GM12865 (cell line): Measurements from ENCODE around the gene UNC13C.

Experiments used
- DNase-seq: peaks from one replicate; pipeline ENCODE4 v3.0.0; 2010; ENCODE audit warnings: low read depth
- H3K4me3 ChIP-seq: 2 replicates; pipeline ENCODE4 v1.5.1; 2011; ENCODE audit warnings: mild to moderate bottlenecking, low read depth, low read length, control low read depth
- TF ChIP-seq, protein P1 (sequence below): IDR thresholded peaks from 2 replicates; pipeline ENCODE4 v1.5.1; 2011; ENCODE audit warnings: low read length, control low read depth, low read depth, inconsistent platforms; ENCODE audit not compliant: insufficient read depth; ENCODE audit errors: missing control alignments

Gene UNC13C

DNA sequence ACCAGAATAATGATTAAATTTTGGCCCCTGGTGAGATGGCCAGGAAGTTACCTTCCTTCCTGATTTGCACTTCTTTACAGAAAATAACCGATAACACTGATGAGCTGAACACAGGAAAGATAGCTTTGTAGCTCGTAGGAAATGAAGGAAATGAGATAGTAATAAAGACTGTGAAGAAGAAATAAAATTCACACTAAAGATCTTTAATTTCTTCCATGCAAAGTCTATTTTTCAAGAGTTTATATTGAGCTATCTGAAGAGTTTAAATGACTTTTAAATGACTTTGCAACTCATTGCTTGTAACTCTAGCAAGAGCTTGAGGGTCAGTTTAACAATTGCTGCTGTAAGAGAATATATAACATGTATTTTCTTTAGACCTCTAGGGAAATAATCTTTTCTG, 543.0 kb downstream of the UNC13C start:
- no peak overlapping the region for H3K4me3 ChIP-seq
- TF ChIP-seq, protein P1, sequence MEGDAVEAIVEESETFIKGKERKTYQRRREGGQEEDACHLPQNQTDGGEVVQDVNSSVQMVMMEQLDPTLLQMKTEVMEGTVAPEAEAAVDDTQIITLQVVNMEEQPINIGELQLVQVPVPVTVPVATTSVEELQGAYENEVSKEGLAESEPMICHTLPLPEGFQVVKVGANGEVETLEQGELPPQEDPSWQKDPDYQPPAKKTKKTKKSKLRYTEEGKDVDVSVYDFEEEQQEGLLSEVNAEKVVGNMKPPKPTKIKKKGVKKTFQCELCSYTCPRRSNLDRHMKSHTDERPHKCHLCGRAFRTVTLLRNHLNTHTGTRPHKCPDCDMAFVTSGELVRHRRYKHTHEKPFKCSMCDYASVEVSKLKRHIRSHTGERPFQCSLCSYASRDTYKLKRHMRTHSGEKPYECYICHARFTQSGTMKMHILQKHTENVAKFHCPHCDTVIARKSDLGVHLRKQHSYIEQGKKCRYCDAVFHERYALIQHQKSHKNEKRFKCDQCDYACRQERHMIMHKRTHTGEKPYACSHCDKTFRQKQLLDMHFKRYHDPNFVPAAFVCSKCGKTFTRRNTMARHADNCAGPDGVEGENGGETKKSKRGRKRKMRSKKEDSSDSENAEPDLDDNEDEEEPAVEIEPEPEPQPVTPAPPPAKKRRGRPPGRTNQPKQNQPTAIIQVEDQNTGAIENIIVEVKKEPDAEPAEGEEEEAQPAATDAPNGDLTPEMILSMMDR: no peak
- no peak for DNase-seq

DNA sequence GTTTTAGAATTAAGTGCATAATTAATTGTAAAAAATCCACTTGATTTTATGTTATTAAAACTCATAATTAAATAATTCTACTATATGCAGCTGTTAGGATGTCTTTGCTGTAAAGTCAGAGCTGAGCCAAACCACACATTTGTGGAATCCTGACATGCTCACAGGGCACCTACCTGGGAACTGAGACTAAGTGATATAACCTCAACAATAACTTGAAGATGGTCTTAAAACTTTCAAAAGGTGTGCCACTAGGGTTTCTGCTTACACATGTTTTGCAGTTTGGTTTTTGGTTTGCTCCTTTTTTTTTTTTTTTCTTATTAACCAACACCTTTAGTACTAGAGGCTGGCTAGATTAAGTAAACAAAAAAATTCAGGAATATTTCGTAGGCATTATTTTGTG, 549.8 kb downstream of the UNC13C start:
- H3K4me3 ChIP-seq: no peak overlapping the region
- TF ChIP-seq, protein P1: no peak
- no peak for DNase-seq

DNA sequence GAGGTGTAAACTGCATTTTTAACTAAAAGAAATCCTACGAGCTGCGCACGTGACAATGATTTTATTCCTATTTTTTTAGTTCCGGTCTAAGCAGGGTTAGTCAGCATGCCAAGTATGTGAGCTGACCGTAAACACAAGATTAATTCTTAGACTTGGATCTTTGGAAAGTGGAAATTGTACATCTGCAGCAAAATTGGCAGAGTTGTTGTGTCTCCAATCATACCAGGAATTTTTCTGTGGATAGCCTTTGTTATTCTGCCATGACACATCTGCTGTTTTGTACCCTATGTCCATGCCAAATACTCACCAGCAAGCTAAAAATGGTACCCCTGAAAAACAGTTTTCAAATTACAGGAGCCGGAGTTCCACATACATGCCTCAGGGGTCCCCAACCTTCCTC, 562.5 kb downstream of the UNC13C start:
- TF ChIP-seq, protein P1: no peak
- H3K4me3 ChIP-seq: no peak overlapping the region
- DNase-seq: no peak

DNA sequence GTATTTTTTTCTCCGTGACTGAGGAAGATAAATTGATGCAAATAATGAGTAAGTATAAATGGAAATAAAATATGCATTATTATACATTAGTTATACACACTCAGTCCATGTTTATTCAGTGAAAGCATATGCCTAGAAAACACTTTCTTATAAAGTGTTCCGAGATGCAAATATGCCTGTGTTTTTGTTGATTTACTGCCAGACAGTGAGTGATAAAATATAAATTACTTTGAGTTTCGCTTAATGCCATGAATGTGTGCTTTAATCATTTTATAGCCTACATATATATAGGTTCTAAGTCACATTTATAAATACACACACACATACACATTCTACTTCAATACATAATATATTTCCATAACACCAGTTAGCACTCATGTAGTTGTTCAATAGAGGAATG, 569.2 kb downstream of the UNC13C start:
- no peak overlapping the region for H3K4me3 ChIP-seq
- TF ChIP-seq, protein P1: no peak
- DNase-seq: no peak

DNA sequence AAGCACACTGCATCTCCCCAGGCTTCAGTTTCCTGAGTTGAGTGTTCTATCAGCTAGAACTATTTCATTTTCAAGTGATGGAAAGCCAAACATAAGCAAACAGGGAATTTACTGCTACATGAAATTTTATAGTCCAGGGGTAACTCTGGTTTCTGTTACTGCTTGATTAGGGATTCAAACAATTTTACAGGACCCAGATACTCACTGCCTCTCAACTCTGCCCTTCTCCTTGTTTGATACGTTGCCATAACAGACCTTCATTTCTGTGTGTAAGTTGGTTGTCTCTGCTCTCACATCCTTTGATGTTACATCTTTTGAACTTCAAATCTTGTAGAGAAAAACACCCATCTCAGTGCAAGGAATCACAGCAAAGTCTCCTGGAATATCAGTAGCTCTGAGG, 572.7 kb downstream of the UNC13C start:
- DNase-seq: no peak
- no peak overlapping the region for H3K4me3 ChIP-seq
- TF ChIP-seq, protein P1: no peak

DNA sequence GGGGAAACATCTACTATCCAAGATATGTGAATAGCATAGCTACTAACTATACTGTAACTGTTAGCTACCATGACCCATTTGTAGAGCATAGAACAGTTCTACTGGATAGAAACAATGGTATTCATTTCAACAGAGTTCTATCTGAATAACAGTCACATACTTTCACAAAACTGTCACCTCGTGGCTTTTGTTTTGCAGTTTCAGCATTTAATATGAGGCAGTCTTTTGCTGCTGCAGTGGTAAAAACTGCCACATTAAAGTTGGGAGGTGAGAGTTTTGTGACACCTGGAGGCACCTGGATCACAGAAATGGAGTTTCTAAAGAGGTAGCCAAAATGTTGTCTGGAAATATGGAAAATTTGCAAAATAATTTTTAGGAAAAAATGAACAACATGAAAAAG, 578.0 kb downstream of the UNC13C start:
- no peak for DNase-seq
- TF ChIP-seq, protein P1: no peak
- no peak overlapping the region for H3K4me3 ChIP-seq

DNA sequence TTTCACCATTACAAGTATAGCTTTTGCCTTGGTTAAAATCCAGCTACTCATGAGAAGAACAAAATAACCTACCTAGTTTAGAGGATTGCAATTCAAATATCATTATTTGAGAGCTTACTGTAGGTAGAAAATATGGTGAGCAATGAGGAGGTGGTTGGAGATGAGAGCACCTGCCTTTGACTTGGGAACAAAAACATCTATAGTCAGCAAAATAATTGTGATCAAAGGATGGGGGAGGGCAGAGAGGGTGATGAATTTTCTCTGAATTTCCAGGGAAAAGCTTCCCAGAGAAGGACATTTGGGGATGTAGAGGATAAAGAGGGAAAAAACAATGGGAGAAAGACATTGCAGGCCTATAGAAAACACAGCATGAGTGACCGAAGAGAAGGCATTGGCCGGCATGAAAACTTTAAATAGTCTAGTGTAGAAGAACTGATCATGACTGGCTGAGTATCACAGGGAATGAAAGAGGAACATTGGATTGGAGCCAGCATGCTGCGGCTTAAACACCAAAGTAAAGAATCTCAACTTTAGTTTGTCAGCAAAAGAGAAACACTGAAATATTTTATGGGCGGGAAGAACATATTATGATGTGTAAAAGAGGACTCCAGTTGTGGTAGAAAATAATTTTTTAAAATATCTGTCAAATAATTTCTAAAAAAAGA, 581.3 kb downstream of the UNC13C start:
- H3K4me3 ChIP-seq: no peak overlapping the region

More for the DNA sequence above, 581.3 kb downstream of the UNC13C start:
- DNase-seq: peak; percentile 35
- TF ChIP-seq, protein P1: no peak
